Measurements from ENCODE around the gene FANCC. TPM values are rescaled to one million over a fixed set of nuclear protein-coding genes. Genes with fewer than 3 reads are reported as not detected.
"Not testable (repeated sequence)": the region's sequence is repeated elsewhere in the genome, so short reads cannot be mapped to it uniquely, and the experiment has no call there.

FANCC gene
- total RNA-seq, 2 donors from 2014 or later: 4.9 to 21.2 TPM

GRCh38 chr9:95225726-95226106 lies 91.8 kb downstream of the FANCC start:
- no peak for TF ChIP-seq CTCF (IDR thresholded peaks at IDR 0.05)
- no peak for TF ChIP-seq POLR2A (IDR thresholded peaks at IDR 0.05)
- TF ChIP-seq POLR2AphosphoS5 (IDR thresholded peaks at IDR 0.05): no peak
- intact Hi-C loops (cut with DNase I): no loop called here
- no peak overlapping the region for H3K4me3 ChIP-seq
- DNase-seq (ENCODE audit: low spot score): no peak
- no peak overlapping the region for H3K27ac ChIP-seq
- no peaks in the 10 kb centered on the region for H3K36me3 ChIP-seq
- no peaks in the 10 kb centered on the region for H3K9me3 ChIP-seq
- no peaks in the 10 kb centered on the region for H3K4me1 ChIP-seq (replicated peaks)
- no peaks in the 10 kb centered on the region for H3K27me3 ChIP-seq (replicated peaks; ENCODE audit: insufficient read depth)

GRCh38 chr9:95225076-95225725 lies 92.3 kb downstream of the FANCC start:
- TF ChIP-seq CTCF (IDR thresholded peaks at IDR 0.05): no peak
- TF ChIP-seq POLR2AphosphoS5 (IDR thresholded peaks at IDR 0.05): no peak
- TF ChIP-seq POLR2A (IDR thresholded peaks at IDR 0.05): no peak

GRCh38 chr9:95224376-95225019 lies 93.0 kb downstream of the FANCC start:
- 87% methylated on average over 3 of the region's 3 CpGs for WGBS
- no peak for TF ChIP-seq CTCF (IDR thresholded peaks at IDR 0.05)
- no peak for TF ChIP-seq POLR2AphosphoS5 (IDR thresholded peaks at IDR 0.05)
- no peaks in the 10 kb centered on the region for H3K9me3 ChIP-seq
- no peaks in the 10 kb centered on the region for H3K36me3 ChIP-seq
- H3K27me3 ChIP-seq (replicated peaks; ENCODE audit: insufficient read depth): no peaks in the 10 kb centered on the region
- H3K27ac ChIP-seq: no peak overlapping the region
- no peak for DNase-seq (ENCODE audit: low spot score)
- H3K4me3 ChIP-seq: no peak overlapping the region
- no peaks in the 10 kb centered on the region for H3K4me1 ChIP-seq (replicated peaks)
- intact Hi-C loops (cut with DNase I): no loop called here

More at GRCh38 chr9:95225076-95225725, 92.3 kb downstream of the FANCC start:
- DNase-seq (ENCODE audit: low spot score): no peak
- Histone ChIP-seq H3K36me3 (no peaks in the 10 kb centered on the region), H3K4me3 (no peak overlapping the region), H3K27me3 (replicated peaks; ENCODE audit: insufficient read depth) (no peaks in the 10 kb centered on the region), H3K4me1 (replicated peaks) (no peaks in the 10 kb centered on the region), H3K9me3 (no peaks in the 10 kb centered on the region), H3K27ac (no peak overlapping the region)
- intact Hi-C loops (cut with DNase I): no loop called here
- WGBS: 52% methylated on average over 5 of the region's 5 CpGs

GRCh38 chr9:95220352-95220751 lies 97.2 kb downstream of the FANCC start:
- 89% methylated on average over 4 of the region's 4 CpGs for WGBS
- H3K4me1 ChIP-seq (replicated peaks); H3K36me3 ChIP-seq; H3K27me3 ChIP-seq (replicated peaks; ENCODE audit: insufficient read depth); H3K4me3 ChIP-seq; H3K27ac ChIP-seq; DNase-seq (ENCODE audit: low spot score); H3K9me3 ChIP-seq; intact Hi-C loops (cut with DNase I): not testable (repeated sequence)

- 67% methylated on average over 4 of the region's 4 CpGs for WGBS
- Histone ChIP-seq H3K9me3 (no peaks in the 10 kb centered on the region), H3K36me3 (no peaks in the 10 kb centered on the region), H3K27ac (no peak overlapping the region), H3K27me3 (replicated peaks; ENCODE audit: insufficient read depth) (no peaks in the 10 kb centered on the region), H3K4me3 (no peak overlapping the region), H3K4me1 (replicated peaks) (no peaks in the 10 kb centered on the region)
- intact Hi-C loops (cut with DNase I): no loop called here
- TF ChIP-seq CTCF (IDR thresholded peaks at IDR 0.05) (no peak), POLR2A (IDR thresholded peaks at IDR 0.05) (no peak), POLR2AphosphoS5 (IDR thresholded peaks at IDR 0.05) (no peak)
- DNase-seq (ENCODE audit: low spot score): no peak
These were observed 98.7 kb downstream of the FANCC start for GRCh38 chr9:95218773-95219172.
